SK-N-SH treated with all-trans-retinoic acid at 6 μM for 48 hours (cell line): ENCODE results near the gene NINJ1.

Experiments used
- ATAC-seq: fragments of 200-7000 bp; cut with Tn5 transposase; 3 replicates; pipeline ENCODE4 v1.9.1; 2020; ENCODE audit warnings: mild to moderate bottlenecking, moderate library complexity
- ARNTL ChIP-seq: fragments of 450-650 bp; formaldehyde crosslinking; IDR thresholded peaks from 2 replicates; pipeline ENCODE4 v1.5.0; 2020; ENCODE audit warnings: low read depth, mild to moderate bottlenecking, moderate library complexity, borderline replicate concordance
- BACH2 ChIP-seq: fragments of 250-450 bp; sonication (Bioruptor Pico); IDR thresholded peaks from 2 replicates; pipeline ENCODE4 v1.9.0; 2021; ENCODE audit warnings: mild to moderate bottlenecking, borderline replicate concordance
- CSDC2 ChIP-seq: fragments of 250-450 bp; sonication (Bioruptor Pico); IDR thresholded peaks from 2 replicates; pipeline ENCODE4 v1.5.0; 2020; ENCODE audit warnings: mild to moderate bottlenecking, moderate library complexity
- CSRNP3 ChIP-seq: fragments of 250-450 bp; sonication (Bioruptor Pico); IDR thresholded peaks from 2 replicates; pipeline ENCODE4 v1.5.1; 2021; ENCODE audit warnings: mild to moderate bottlenecking, moderate library complexity
- ESRRG ChIP-seq: fragments of 250-450 bp; sonication (Bioruptor Pico); IDR thresholded peaks from 2 replicates; pipeline ENCODE4 v1.6.1; 2021; ENCODE audit warnings: mild to moderate bottlenecking
- GLIS3 ChIP-seq: fragments of 250-450 bp; sonication (Bioruptor Pico); IDR thresholded peaks from 2 replicates; pipeline ENCODE4 v1.5.0; 2020; ENCODE audit warnings: mild to moderate bottlenecking, moderate library complexity
- ISL1 ChIP-seq: fragments of 250-450 bp; sonication (Bioruptor Pico); IDR thresholded peaks from 2 replicates; pipeline ENCODE4 v2.1.2; 2022; ENCODE audit warnings: mild to moderate bottlenecking, moderate library complexity
- OSR1 ChIP-seq: fragments of 250-450 bp; sonication (Bioruptor Pico); IDR thresholded peaks from 2 replicates; pipeline ENCODE4 v1.8.0; 2022; ENCODE audit warnings: moderate library complexity, mild to moderate bottlenecking, inconsistent platforms
- PPARA ChIP-seq: fragments of 250-450 bp; sonication (Bioruptor Pico); IDR thresholded peaks from 2 replicates; pipeline ENCODE4 v1.5.0; 2020; ENCODE audit warnings: mild to moderate bottlenecking, borderline replicate concordance
- RARB ChIP-seq: fragments of 250-450 bp; sonication (Bioruptor Pico); IDR thresholded peaks from 2 replicates; pipeline ENCODE4 v1.8.0; 2021; ENCODE audit warnings: mild to moderate bottlenecking, moderate library complexity
- SNAI2 ChIP-seq: fragments of 250-450 bp; sonication (Bioruptor Pico); IDR thresholded peaks from 2 replicates; pipeline ENCODE4 v1.5.0; 2020; ENCODE audit warnings: mild to moderate bottlenecking, moderate library complexity
- TCF4 ChIP-seq: fragments of 250-450 bp; sonication (Bioruptor Pico); IDR thresholded peaks from 2 replicates; pipeline ENCODE4 v1.8.0; 2021; ENCODE audit warnings: mild to moderate bottlenecking, moderate library complexity, borderline replicate concordance
- TOX ChIP-seq: fragments of 250-450 bp; sonication (Bioruptor Pico); IDR thresholded peaks from 2 replicates; pipeline ENCODE4 v1.8.0; 2021; ENCODE audit warnings: mild to moderate bottlenecking, moderate library complexity, borderline replicate concordance
- ZC3H10 ChIP-seq: fragments of 250-450 bp; sonication (Bioruptor Pico); IDR thresholded peaks from 2 replicates; pipeline ENCODE4 v1.5.1; 2021; ENCODE audit warnings: mild to moderate bottlenecking, moderate library complexity
- ZFP3 ChIP-seq: fragments of 250-450 bp; sonication (Bioruptor Pico); IDR thresholded peaks from 2 replicates; pipeline ENCODE4 v1.5.0; 2020; ENCODE audit warnings: mild to moderate bottlenecking, moderate library complexity
- ZFP30 ChIP-seq: fragments of 450-650 bp; formaldehyde crosslinking; IDR thresholded peaks from 2 replicates; pipeline ENCODE4 v1.5.0; 2022; ENCODE audit warnings: mild to moderate bottlenecking, moderate library complexity
- ZNF565 ChIP-seq: fragments of 450-650 bp; formaldehyde crosslinking; conservative IDR thresholded peaks from 2 replicates; pipeline ENCODE4 v1.5.0; 2020; ENCODE audit warnings: low read depth, mild to moderate bottlenecking, moderate library complexity
- ZNF8 ChIP-seq: fragments of 450-650 bp; formaldehyde crosslinking; IDR thresholded peaks from 2 replicates; pipeline ENCODE4 v1.5.0; 2020; ENCODE audit warnings: mild to moderate bottlenecking, moderate library complexity
- TF ChIP-seq, protein P1 (sequence below): fragments of 250-450 bp; sonication (Bioruptor Pico); IDR thresholded peaks from 2 replicates; pipeline ENCODE4 v1.8.0; 2020; ENCODE audit warnings: mild to moderate bottlenecking, moderate library complexity, borderline replicate concordance
- TF ChIP-seq, protein P2 (sequence below): fragments of 250-450 bp; sonication (Bioruptor Pico); IDR thresholded peaks from 2 replicates; pipeline ENCODE4 v1.5.0; 2020; ENCODE audit warnings: mild to moderate bottlenecking, moderate library complexity

Gene NINJ1

GRCh38 chr9:93134015-93134739, at the start of gene NINJ1:
TSS of gene NINJ1 (minus strand) at chr9:93134251. CDS start at chr9:93134217, 34 bp downstream.
- no peak for TF ChIP-seq ARNTL (CRISPR knock-in tag)
- TF ChIP-seq GLIS3 (CRISPR knock-in tag): no peak
- TF ChIP-seq ZC3H10 (CRISPR knock-in tag): no peak
- no peak for TF ChIP-seq SNAI2
- TF ChIP-seq ZNF565 (CRISPR knock-in tag): no peak
- TF ChIP-seq TOX (CRISPR knock-in tag): no peak
- TF ChIP-seq PPARA (CRISPR knock-in tag): no peak
- no peak for TF ChIP-seq TCF4 (CRISPR knock-in tag)
- TF ChIP-seq, protein P1, sequence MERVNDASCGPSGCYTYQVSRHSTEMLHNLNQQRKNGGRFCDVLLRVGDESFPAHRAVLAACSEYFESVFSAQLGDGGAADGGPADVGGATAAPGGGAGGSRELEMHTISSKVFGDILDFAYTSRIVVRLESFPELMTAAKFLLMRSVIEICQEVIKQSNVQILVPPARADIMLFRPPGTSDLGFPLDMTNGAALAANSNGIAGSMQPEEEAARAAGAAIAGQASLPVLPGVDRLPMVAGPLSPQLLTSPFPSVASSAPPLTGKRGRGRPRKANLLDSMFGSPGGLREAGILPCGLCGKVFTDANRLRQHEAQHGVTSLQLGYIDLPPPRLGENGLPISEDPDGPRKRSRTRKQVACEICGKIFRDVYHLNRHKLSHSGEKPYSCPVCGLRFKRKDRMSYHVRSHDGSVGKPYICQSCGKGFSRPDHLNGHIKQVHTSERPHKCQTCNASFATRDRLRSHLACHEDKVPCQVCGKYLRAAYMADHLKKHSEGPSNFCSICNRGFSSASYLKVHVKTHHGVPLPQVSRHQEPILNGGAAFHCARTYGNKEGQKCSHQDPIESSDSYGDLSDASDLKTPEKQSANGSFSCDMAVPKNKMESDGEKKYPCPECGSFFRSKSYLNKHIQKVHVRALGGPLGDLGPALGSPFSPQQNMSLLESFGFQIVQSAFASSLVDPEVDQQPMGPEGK (CRISPR knock-in tag): no peak
- TF ChIP-seq, protein P2, sequence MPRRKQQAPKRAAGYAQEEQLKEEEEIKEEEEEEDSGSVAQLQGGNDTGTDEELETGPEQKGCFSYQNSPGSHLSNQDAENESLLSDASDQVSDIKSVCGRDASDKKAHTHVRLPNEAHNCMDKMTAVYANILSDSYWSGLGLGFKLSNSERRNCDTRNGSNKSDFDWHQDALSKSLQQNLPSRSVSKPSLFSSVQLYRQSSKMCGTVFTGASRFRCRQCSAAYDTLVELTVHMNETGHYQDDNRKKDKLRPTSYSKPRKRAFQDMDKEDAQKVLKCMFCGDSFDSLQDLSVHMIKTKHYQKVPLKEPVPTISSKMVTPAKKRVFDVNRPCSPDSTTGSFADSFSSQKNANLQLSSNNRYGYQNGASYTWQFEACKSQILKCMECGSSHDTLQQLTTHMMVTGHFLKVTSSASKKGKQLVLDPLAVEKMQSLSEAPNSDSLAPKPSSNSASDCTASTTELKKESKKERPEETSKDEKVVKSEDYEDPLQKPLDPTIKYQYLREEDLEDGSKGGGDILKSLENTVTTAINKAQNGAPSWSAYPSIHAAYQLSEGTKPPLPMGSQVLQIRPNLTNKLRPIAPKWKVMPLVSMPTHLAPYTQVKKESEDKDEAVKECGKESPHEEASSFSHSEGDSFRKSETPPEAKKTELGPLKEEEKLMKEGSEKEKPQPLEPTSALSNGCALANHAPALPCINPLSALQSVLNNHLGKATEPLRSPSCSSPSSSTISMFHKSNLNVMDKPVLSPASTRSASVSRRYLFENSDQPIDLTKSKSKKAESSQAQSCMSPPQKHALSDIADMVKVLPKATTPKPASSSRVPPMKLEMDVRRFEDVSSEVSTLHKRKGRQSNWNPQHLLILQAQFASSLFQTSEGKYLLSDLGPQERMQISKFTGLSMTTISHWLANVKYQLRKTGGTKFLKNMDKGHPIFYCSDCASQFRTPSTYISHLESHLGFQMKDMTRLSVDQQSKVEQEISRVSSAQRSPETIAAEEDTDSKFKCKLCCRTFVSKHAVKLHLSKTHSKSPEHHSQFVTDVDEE (CRISPR knock-in tag): no peak
- no peak for TF ChIP-seq BACH2 (CRISPR knock-in tag)
- TF ChIP-seq, all 23 proteins: peak for 0
- peak; percentile 89 for ATAC-seq

DNA sequence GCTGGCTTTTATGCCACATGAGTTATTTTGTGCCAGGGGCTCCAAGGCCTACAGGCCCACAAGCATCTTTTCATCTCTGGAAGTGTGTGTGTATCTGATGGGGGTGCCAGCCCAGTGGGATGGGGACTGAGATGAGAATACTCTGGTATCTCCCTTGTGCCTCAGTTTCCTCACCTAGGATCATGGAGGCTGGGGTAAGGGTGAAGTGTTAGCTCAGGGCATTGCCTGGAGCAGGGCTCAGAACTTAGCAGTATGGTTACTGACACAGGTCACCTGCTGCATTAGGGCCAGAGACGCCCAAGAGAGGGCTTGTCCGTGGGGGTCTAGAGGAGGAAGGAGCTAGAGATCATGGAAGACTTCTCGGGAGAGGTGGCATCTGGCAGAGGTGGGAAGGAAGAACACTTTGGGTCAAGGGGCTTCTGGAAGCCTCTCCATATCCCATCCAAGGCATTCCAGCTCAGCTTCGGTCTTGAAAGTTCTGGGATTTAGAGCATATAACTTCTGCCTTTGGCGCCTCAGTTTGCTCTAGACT, 49.1 kb upstream of the NINJ1 start:
- TF ChIP-seq ZNF565 (CRISPR knock-in tag): no peak
- TF ChIP-seq ZFP30 (CRISPR knock-in tag): no peak
- TF ChIP-seq, protein P1 (CRISPR knock-in tag): no peak
- TF ChIP-seq ZNF8 (CRISPR knock-in tag): no peak
- TF ChIP-seq CSDC2 (CRISPR knock-in tag): no peak
- TF ChIP-seq ZFP3 (CRISPR knock-in tag): no peak
- TF ChIP-seq SNAI2: no peak
- no peak for TF ChIP-seq OSR1 (CRISPR knock-in tag)
- no peak for TF ChIP-seq ISL1 (CRISPR knock-in tag)
- no peak for TF ChIP-seq PPARA (CRISPR knock-in tag)
- TF ChIP-seq ARNTL (CRISPR knock-in tag): no peak
- TF ChIP-seq ESRRG (CRISPR knock-in tag): no peak
- no peak for TF ChIP-seq CSRNP3
- TF ChIP-seq TOX (CRISPR knock-in tag): no peak
- no peak for TF ChIP-seq RARB (CRISPR knock-in tag)
- no peak for TF ChIP-seq GLIS3 (CRISPR knock-in tag)
- TF ChIP-seq BACH2 (CRISPR knock-in tag): no peak
- no peak for ATAC-seq

- ATAC-seq: no peak
- no peak for TF ChIP-seq ZFP30 (CRISPR knock-in tag)
- no peak for TF ChIP-seq PPARA (CRISPR knock-in tag)
- TF ChIP-seq, protein P2 (CRISPR knock-in tag): no peak
- no peak for TF ChIP-seq ZFP3 (CRISPR knock-in tag)
- no peak for TF ChIP-seq ZNF565 (CRISPR knock-in tag)
- TF ChIP-seq ESRRG (CRISPR knock-in tag): no peak
- no peak for TF ChIP-seq BACH2 (CRISPR knock-in tag)
- TF ChIP-seq ARNTL (CRISPR knock-in tag): no peak
- TF ChIP-seq, protein P1 (CRISPR knock-in tag): no peak
- TF ChIP-seq GLIS3 (CRISPR knock-in tag): no peak
- TF ChIP-seq CSDC2 (CRISPR knock-in tag): no peak
- no peak for TF ChIP-seq ZC3H10 (CRISPR knock-in tag)
- no peak for TF ChIP-seq TOX (CRISPR knock-in tag)
These were observed 48.5 kb upstream of the NINJ1 start for GRCh38 chr9:93182572-93182971.
